ENCODE results near the gene PARN.

Gene PARN

GRCh38 chr16:14529010-14529669 lies 100.9 kb downstream of the PARN start:
- DNase-seq (ENCODE audit: low read depth): peak; percentile 63

GRCh38 chr16:14528306-14528705 lies 101.8 kb downstream of the PARN start:
- DNase-seq (ENCODE audit: low read depth): no peak

GRCh38 chr16:14527411-14528044 lies 102.5 kb downstream of the PARN start:
- DNase-seq (ENCODE audit: low read depth): peak; percentile 77

- DNase-seq (ENCODE audit: low read depth): no peak
Observed at GRCh38 chr16:14525596-14525995, 104.5 kb downstream of the PARN start.

- DNase-seq (ENCODE audit: low read depth): no peak
Observed at GRCh38 chr16:14524979-14525378, 105.1 kb downstream of the PARN start.

GRCh38 chr16:14523632-14524031 lies 106.4 kb downstream of the PARN start:
- no peak for DNase-seq (ENCODE audit: low read depth)

- DNase-seq (ENCODE audit: low read depth): no peak
Observed at GRCh38 chr16:14522671-14523070, 107.4 kb downstream of the PARN start.

GRCh38 chr16:14520753-14521152 lies 109.3 kb downstream of the PARN start:
- DNase-seq (ENCODE audit: low read depth): no peak

- DNase-seq (ENCODE audit: low read depth): no peak
Observed at GRCh38 chr16:14514967-14515366, 115.1 kb downstream of the PARN start.

- no peak for DNase-seq (ENCODE audit: low read depth)
Observed at GRCh38 chr16:14513389-14514107, 116.5 kb downstream of the PARN start.

- DNase-seq (ENCODE audit: low read depth): no peak
Observed at GRCh38 chr16:14511800-14512135, 118.3 kb downstream of the PARN start.

GRCh38 chr16:14510939-14511799 lies 118.9 kb downstream of the PARN start:
- peak; percentile 73 for DNase-seq (ENCODE audit: low read depth)

GRCh38 chr16:14510581-14510938 lies 119.5 kb downstream of the PARN start:
- DNase-seq (ENCODE audit: low read depth): no peak

GRCh38 chr16:14509675-14510132 lies 120.4 kb downstream of the PARN start:
- DNase-seq (ENCODE audit: low read depth): no peak

- no peak for DNase-seq (ENCODE audit: low read depth)
Observed at GRCh38 chr16:14509055-14509454, 121.0 kb downstream of the PARN start.

GRCh38 chr16:14505846-14506245 lies 124.2 kb downstream of the PARN start:
- DNase-seq (ENCODE audit: low read depth): no peak

- DNase-seq (ENCODE audit: low read depth): no peak
Observed at GRCh38 chr16:14502932-14503741, 126.9 kb downstream of the PARN start.

GRCh38 chr16:14502256-14502875 lies 127.7 kb downstream of the PARN start:
- DNase-seq (ENCODE audit: low read depth): no peak

GRCh38 chr16:14501331-14502255 lies 128.5 kb downstream of the PARN start:
- DNase-seq (ENCODE audit: low read depth): peak; percentile 83

- no peak for DNase-seq (ENCODE audit: low read depth)
Observed at GRCh38 chr16:14500791-14501190, 129.3 kb downstream of the PARN start.

All from GM04503 (cell line).